Activated naive CD4-positive, alpha-beta T cell treated with Interleukin-2 at 50 U/mL for 16 hours (primary cell): ENCODE data around the gene UGP2.
"Not testable (repeated sequence)": the region's sequence is repeated elsewhere in the genome, so short reads cannot be mapped to it uniquely, and the experiment has no call there.

Experiments used
- DNase-seq: peaks from one replicate; pipeline ENCODE4 v3.0.0-alpha.2; 2020

UGP2 gene

GRCh38 chr2:63840785-63841253 is 877 bp upstream of the UGP2 start:
- peak; percentile 98 for DNase-seq

DNA sequence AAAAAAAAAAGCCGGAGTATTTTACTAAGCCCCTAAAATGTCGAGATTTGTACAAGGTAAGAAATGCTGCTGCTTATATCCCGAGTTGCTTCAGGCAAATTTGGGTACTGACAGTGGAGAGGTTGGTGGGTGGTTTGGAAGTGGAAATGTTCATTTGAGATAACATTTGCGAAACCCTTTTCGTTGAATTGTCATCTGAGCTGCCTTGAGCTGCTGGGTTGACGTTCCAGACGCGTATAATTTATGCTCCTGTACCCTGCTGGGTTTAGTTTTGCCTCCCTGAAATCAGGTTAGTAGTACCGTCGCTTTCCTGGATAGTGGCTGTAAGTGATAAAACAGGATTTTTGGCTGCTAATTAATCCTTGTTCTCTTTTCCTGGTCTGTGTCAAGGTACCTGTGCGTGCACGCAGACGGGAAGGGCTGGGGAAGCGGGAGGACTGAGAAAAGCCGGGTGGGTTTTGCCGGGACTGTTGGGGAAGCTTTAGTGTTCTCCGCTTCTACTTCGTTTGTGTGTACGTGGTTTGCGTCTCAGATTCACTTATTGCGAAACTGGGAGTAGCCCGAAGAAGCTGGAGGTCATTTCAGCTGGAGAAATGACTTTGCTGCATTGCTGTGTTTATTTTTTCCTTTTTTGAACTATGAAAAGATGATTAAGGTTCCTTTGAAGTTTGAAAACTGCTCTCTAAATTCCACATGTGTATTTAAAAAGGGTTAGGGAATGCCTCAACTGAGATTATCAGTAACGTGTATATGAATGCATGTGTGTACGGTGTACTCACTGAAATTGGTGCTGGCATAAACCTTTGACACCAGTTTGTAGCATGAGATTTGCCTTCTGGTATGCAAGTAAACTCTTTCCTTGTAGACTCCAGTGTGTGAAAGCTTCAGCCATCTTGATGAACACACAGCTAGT is 709 bp downstream of the UGP2 start:
- DNase-seq = no peak

DNA sequence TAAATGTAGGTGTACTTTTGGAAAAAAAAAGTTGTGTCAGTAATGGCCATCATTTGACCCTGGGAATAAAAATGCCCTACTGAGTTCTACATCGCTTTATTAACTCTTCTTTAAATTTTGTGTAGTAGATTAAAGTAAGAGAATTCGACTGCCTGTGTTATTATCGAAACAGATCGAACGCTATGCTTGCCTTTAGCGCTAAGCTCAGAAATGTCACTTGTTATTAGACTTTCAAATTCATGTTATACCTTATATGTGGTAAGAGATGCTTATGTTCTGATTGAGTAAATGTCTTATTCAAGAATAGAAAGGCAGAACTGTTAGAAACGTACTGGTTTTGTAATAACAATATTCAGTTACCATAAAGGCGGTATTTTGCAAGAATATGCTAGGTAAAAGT is 1.4 kb downstream of the UGP2 start:
- no peak for DNase-seq

DNA sequence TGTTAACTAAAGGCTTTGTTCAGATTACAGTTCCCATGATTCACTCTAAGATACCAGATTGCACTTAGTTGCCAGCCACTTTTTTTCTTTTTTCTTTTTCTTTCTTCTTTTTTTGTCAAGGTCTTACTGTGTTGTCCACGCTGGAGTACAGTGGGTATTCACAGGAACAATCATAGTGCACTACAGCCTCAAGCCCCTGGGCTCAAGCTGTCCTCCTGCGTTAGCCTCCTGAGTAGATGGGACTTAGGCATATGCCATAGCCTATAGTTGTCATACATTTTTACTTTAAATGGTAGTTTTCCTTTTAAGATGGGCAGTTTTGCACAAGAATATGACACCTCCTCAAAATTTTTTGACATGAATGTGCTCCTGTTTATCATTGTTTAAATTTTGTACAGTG is 2.1 kb downstream of the UGP2 start:
- no peak for DNase-seq

DNA sequence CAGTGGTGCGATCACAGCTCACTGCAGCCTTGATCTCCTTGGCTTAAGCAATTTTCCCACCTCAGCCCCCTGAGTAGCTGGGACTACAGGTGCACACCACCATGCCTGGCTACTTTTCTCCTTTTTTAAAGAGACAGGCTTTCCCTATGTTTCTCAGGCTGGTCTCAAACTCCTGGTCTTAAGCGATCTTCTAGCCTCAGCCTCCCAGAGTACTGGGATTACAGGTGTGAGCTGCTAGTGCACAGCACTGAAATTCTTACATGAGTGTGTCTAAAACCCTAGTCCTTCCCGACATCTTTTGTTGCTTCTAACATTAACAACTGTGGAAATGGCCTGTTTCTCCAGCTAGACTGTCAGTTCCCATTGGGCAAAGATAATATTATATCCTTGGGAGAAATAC is 2.9 kb downstream of the UGP2 start:
- DNase-seq = no peak

GRCh38 chr2:63845866-63846265 is 4.2 kb downstream of the UGP2 start:
- DNase-seq = no peak

DNA sequence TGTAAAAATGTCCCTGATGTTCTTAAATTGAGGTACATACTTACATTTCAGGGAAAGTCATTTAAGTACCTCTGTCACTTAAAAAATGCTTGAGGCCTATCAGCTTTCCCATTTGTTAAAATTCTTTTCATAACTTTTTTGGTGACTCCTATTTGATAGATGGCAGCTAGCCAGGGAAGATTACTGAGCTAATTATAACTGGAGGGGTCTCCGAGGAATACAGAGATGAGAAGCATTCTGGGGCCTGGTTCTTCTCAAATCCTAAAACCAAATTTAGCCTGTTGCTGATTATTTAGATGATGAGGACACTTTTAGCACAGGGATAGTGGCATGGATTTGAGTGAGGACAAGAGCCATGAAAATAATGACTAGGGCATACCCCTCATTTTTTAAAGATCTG is 4.8 kb downstream of the UGP2 start:
- no peak for DNase-seq

DNA sequence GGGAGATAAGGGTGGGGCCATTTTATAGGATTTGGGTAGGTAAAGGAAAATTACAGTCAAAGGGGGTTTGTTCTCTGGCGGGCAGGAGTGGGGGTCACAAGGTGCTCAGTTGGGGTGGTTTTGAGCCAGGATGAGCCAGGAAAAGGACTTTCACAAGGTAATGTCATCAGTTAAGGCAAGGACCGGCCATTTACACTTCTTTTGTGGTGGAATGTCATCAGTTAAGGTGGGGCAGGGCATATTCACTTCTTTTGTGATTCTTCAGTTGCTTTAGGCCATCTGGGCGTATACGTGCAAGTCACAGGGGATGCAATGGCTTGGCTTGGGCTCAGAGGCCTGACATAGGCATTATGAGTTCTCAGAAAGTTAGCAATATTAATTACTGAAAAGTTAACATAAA is 5.9 kb downstream of the UGP2 start:
- not testable (repeated sequence) for DNase-seq

DNA sequence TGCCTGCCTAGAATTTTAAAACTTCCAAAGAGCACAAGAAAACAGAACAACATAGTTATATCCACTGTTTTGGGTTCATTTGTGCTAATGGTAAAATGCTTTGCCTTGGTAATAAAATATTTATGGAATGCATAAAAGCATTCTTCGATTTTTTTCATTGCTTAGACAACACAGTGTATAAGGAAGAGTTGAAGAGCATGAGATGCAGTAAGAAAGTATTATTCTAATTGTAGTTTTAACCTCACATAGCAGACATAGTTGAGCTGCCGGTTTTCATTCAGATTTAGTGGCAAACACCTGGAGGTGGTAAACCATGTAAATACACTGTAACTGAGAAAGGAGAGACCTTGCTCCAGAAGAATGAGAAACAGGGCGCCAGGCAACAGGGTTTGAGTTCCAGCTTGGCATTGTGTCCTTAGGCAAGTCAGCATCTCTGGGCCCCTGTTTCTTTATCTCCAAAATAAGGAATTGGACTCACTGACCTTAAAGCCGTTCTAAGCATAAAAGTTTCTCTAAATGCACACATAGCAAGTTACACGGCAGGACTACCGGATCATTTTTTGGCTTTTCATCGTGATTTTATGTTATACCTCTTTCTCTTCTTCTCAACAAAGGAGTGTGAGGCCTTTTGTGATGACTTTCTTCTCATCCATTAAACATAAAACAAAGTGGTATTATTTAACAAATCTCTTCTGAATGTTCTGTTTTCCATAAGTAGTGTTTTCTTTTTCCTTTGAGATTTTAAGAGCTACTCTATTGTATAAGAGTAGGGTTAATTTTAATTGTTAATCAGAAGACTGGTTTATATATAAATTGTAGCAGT is 7.9 kb downstream of the UGP2 start:
- DNase-seq = no peak

DNA sequence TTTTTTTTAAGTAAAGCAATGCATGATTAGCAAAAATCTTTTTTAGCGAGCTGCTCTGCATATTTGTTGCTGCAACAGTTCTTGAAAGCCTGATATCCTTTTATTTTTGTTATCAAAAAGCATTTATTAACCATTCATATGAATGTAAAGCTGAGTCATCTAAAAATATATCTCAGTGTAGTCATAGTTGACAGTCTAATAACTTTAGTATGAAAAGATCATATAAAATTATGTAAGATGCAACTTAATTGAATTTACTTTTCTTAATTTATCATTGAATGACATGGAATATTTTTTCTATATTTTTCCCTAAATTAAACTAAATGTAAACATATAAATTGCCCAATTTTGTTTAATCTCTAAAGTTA is 8.5 kb downstream of the UGP2 start:
- no peak for DNase-seq

- DNase-seq = no peak
These were observed 9.0 kb downstream of the UGP2 start for GRCh38 chr2:63850649-63851048.

GRCh38 chr2:63851691-63852311 is 10.1 kb downstream of the UGP2 start:
- DNase-seq = no peak

- no peak for DNase-seq
These were observed 12.0 kb downstream of the UGP2 start for GRCh38 chr2:63853527-63854310.

DNA sequence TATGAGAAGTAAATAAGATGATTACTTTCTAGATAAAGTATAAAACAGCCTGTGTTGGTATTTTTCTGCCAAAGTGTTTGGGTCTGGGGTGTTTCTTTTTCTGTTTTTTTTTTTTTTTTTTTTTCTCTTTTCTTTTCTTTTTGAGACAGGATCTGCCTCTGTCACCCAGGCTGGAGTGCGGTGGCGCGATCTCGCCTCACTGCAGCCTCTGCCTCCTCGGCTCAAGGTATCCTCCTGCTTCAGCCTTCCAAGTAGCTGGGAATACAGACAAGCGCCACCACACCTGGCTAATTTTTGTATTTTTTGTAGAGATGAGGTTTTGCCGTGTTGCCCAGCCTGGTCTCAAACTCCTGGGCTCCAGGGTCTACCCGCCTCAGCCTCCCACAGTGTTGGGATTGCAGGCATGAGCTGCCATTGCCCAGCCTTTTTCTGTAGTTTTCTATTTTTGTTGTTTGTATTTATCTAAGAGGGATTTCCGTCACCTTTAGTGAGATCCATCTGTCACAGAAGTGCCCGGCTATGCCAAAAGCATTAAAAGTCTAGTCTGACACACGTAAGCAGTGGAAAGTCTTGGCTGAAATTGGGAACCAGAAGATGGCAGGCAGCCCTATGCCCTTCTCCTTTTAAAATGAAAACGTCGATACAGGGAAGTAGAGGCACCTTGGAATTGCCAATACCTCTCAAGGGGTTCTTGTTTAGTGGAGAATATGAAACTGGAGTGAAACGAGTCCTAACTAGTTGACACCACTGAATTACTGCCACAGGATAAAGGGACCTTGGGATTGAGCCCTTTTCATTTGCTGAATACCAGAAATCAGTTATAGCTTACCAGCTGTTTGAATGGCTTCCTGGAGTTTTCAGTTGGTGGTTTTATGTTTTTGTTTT is 14.0 kb downstream of the UGP2 start:
- DNase-seq = no peak

DNA sequence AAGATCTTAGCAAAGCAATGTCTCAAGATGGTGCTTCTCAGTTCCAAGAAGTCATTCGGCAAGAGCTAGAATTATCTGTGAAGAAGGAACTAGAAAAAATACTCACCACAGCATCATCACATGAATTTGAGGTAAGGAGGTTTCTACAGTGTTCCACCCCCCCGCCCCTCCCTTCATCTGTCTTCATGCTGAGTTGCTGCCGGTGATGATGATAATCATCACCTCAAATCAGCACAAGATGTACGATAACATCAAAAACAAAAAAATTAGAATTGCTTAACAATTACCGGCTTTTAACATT is 14.6 kb downstream of the UGP2 start:
- peak; percentile 46 for DNase-seq

- no peak for DNase-seq
These were observed 16.6 kb downstream of the UGP2 start for GRCh38 chr2:63858291-63858690.

DNA sequence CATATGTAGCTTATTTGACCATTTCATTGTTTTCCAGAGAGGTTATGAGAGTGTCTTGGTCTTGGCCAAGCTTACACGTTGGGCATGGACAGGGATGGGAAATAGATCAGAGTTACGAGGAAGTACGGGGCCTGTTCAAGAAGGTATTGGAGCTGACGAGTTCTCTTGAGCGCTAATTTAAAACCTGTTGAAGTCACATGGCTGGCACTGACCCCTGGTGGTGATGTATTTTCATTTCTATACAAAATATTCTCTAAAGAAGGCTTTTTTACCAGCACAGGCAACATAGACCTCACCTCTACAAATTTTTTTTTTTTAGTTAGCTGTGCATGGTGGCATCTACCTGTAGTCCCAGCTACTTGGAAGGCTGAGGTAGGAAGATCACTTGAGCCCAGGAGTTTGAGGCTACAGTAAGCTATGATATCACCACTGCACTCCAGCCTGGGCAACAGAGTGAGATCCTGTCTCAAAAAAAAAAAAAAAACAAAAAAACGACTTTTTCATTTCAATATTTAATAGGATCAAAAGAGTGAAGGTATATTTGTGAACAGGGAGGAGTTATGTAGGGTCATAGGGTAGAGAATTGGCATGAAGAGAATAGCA is 19.6 kb downstream of the UGP2 start:
- DNase-seq = peak; percentile 57

GRCh38 chr2:63862806-63863205 is 21.1 kb downstream of the UGP2 start:
- DNase-seq = no peak

DNA sequence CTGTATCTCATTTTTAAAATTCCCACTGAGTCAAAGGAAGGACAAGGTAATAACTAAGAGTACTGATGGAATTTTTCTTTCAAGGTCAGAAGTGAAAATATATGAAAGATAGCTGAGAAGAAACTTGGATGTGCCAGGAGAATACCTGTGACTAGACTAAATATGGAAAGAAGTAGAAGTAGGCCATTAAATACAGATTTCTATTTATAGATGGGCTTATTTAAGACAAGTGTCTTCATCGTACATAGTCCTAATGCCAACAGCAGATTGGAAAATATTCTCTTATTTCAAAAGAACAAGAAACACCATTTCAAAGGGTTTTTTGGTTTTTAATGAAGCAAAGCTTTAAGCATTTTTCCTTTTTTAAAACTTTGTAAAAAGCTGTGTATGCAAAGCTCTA is 22.0 kb downstream of the UGP2 start:
- DNase-seq = no peak

- no peak for DNase-seq
These were observed 23.6 kb downstream of the UGP2 start for GRCh38 chr2:63865159-63865799.
